ENCODE measurements around the gene PRR5L.

The PRR5L gene

DNA sequence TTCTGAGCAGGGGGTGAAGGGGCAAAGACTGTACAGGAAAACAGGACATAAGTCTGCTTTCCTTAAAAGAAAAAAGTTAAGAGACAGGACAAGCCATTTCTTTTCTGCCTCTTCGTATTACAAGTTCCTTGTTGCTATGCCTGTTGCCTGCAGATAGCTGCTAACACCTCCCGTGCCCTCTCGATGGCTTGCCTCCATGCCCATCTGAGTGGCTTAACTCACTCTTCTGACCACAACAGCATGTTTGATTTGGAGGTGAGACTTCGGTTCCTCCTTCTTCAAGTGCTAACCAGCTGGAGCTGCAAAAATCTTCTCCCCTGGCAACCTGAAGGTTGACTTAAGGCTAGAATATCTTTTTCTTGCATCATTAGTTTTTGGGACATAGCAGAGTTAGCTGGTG, 103.1 kb downstream of the PRR5L start:
- Histone ChIP-seq H3K79me1 (replicated peaks; ENCODE audit: low read length, poor library complexity, severe bottlenecking) (peaks cover 28% of the 10 kb centered on the region), H3K27me3 (ENCODE audit: control insufficient read depth in 1 of 2, insufficient read depth in 1 of 2, low read length in 2 of 2) (no peaks in the 10 kb centered on the region), H2BK5ac (ENCODE audit: low read depth, low read length, poor library complexity, severe bottlenecking) (no peak overlapping the region), H3K4ac (ENCODE audit: low read depth in 1 of 2, low read length in 2 of 2) (no peak overlapping the region), H3K18ac (ENCODE audit: low read depth in 1 of 2, low read length in 2 of 2) (no peak overlapping the region), H3K36me3 (ENCODE audit: control insufficient read depth in 1 of 2, insufficient read depth in 2 of 2, low read depth in 1 of 2, low read length in 2 of 2) (peaks cover 0 to 61% of the 10 kb centered on the region in 2 experiments), H3K4me2 (ENCODE audit: low read length, poor library complexity, severe bottlenecking) (no peak overlapping the region), H3K4me1 (ENCODE audit: control insufficient read depth, insufficient read depth, low read depth, low read length) (peaks cover 9% of the 10 kb centered on the region), H3K4me3 (ENCODE audit: insufficient read depth in 1 of 2, low read depth in 1 of 2, low read length in 2 of 2) (no peak overlapping the region), H3K9me3 (ENCODE audit: control insufficient read depth, low read length) (no peaks in the 10 kb centered on the region), H2AFZ (ENCODE audit: low read depth, low read length) (no peak overlapping the region), H4K91ac (ENCODE audit: low read length) (no peak overlapping the region), H2BK12ac (ENCODE audit: low read length in 2 of 2) (no peak overlapping the region), H2BK120ac (ENCODE audit: low read depth, low read length) (no peak overlapping the region), H2AK5ac (ENCODE audit: low read length, severe bottlenecking) (no peak overlapping the region), H3K14ac (ENCODE audit: low read length in 2 of 2) (no peak overlapping the region), H3K9ac (ENCODE audit: low read length) (no peak overlapping the region), H2BK15ac (ENCODE audit: low read depth, poor library complexity, severe bottlenecking) (no peak overlapping the region), H3K27ac (ENCODE audit: low read length, poor library complexity, severe bottlenecking) (no peak overlapping the region), H4K8ac (ENCODE audit: low read length) (no peak overlapping the region), H3K23ac (ENCODE audit: low read length in 2 of 2) (no peak overlapping the region)
- WGBS: 94% methylated on average over 4 of the region's 4 CpGs
- DNase-seq: no peak

DNA sequence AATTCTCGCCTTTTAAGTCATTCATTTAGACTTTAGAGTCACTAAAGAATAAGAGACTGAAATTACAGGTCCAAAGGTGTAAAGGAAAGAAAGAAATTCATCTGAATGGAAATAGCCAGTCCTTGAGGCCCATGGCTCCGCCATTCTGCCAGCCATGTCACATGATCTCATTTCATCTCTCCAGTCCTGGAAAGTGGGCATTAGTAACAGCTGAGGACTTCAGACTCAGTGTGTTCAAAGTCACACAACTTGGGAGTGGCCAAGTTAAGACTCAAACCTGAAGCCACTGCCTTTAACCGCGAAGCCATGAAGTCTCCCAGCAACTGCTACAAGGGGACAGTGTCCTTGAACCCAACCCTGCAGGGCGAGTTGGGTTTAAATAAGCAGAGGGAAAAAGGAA, 103.7 kb downstream of the PRR5L start:
- 97% methylated on average over 5 of the region's 5 CpGs for WGBS
- H3K36me3 ChIP-seq (ENCODE audit: control insufficient read depth in 1 of 2, insufficient read depth in 2 of 2, low read depth in 1 of 2, low read length in 2 of 2): peaks cover 0 to 63% of the 10 kb centered on the region in 2 experiments
- no peak overlapping the region for H2AK5ac ChIP-seq (ENCODE audit: low read length, severe bottlenecking)

GRCh38 chr11:36400766-36401455, 104.8 kb downstream of the PRR5L start:
- Histone ChIP-seq H3K9ac (ENCODE audit: low read length) (no peak overlapping the region), H3K36me3 (ENCODE audit: control insufficient read depth in 1 of 2, insufficient read depth in 2 of 2, low read depth in 1 of 2, low read length in 2 of 2) (peaks cover 0 to 61% of the 10 kb centered on the region in 2 experiments), H2AK5ac (ENCODE audit: low read length, severe bottlenecking) (no peak overlapping the region), H3K14ac (ENCODE audit: low read length in 2 of 2) (no peak overlapping the region), H3K27me3 (ENCODE audit: control insufficient read depth in 1 of 2, insufficient read depth in 1 of 2, low read length in 2 of 2) (no peaks in the 10 kb centered on the region), H3K4me2 (ENCODE audit: low read length, poor library complexity, severe bottlenecking) (no peak overlapping the region), H3K18ac (ENCODE audit: low read depth in 1 of 2, low read length in 2 of 2) (no peak overlapping the region), H2BK5ac (ENCODE audit: low read depth, low read length, poor library complexity, severe bottlenecking) (no peak overlapping the region), H3K4me1 (ENCODE audit: control insufficient read depth, insufficient read depth, low read depth, low read length) (peaks cover 9% of the 10 kb centered on the region), H3K4me3 (ENCODE audit: insufficient read depth in 1 of 2, low read depth in 1 of 2, low read length in 2 of 2) (no peak overlapping the region), H4K91ac (ENCODE audit: low read length) (no peak overlapping the region), H2BK120ac (ENCODE audit: low read depth, low read length) (no peak overlapping the region), H3K23ac (ENCODE audit: low read length in 2 of 2) (no peak overlapping the region), H2AFZ (ENCODE audit: low read depth, low read length) (no peak overlapping the region), H3K4ac (ENCODE audit: low read depth in 1 of 2, low read length in 2 of 2) (no peak overlapping the region), H3K79me1 (replicated peaks; ENCODE audit: low read length, poor library complexity, severe bottlenecking) (peaks cover 23% of the 10 kb centered on the region), H3K27ac (ENCODE audit: low read length, poor library complexity, severe bottlenecking) (no peak overlapping the region), H2BK12ac (ENCODE audit: low read length in 2 of 2) (no peak overlapping the region), H2BK15ac (ENCODE audit: low read depth, poor library complexity, severe bottlenecking) (no peak overlapping the region), H3K9me3 (ENCODE audit: control insufficient read depth, low read length) (no peaks in the 10 kb centered on the region), H4K8ac (ENCODE audit: low read length) (no peak overlapping the region)
- DNase-seq: no peak
- WGBS: 97% methylated on average over 20 of the region's 21 CpGs

More for the DNA sequence above, 103.7 kb downstream of the PRR5L start:
- no peak overlapping the region for H3K14ac ChIP-seq (ENCODE audit: low read length in 2 of 2)
- no peak overlapping the region for H3K23ac ChIP-seq (ENCODE audit: low read length in 2 of 2)
- peaks cover 9% of the 10 kb centered on the region for H3K4me1 ChIP-seq (ENCODE audit: control insufficient read depth, insufficient read depth, low read depth, low read length)
- no peak overlapping the region for H2BK120ac ChIP-seq (ENCODE audit: low read depth, low read length)
- H4K91ac ChIP-seq (ENCODE audit: low read length): no peak overlapping the region
- H3K9ac ChIP-seq (ENCODE audit: low read length): no peak overlapping the region
- no peak overlapping the region for H2BK15ac ChIP-seq (ENCODE audit: low read depth, poor library complexity, severe bottlenecking)
- no peak overlapping the region for H2AFZ ChIP-seq (ENCODE audit: low read depth, low read length)
- DNase-seq: no peak
- no peaks in the 10 kb centered on the region for H3K27me3 ChIP-seq (ENCODE audit: control insufficient read depth in 1 of 2, insufficient read depth in 1 of 2, low read length in 2 of 2)
- H3K4ac ChIP-seq (ENCODE audit: low read depth in 1 of 2, low read length in 2 of 2): no peak overlapping the region
- H2BK12ac ChIP-seq (ENCODE audit: low read length in 2 of 2): no peak overlapping the region
- no peak overlapping the region for H2BK5ac ChIP-seq (ENCODE audit: low read depth, low read length, poor library complexity, severe bottlenecking)
- no peaks in the 10 kb centered on the region for H3K9me3 ChIP-seq (ENCODE audit: control insufficient read depth, low read length)
- no peak overlapping the region for H3K27ac ChIP-seq (ENCODE audit: low read length, poor library complexity, severe bottlenecking)
- H3K18ac ChIP-seq (ENCODE audit: low read depth in 1 of 2, low read length in 2 of 2): no peak overlapping the region
- H3K4me2 ChIP-seq (ENCODE audit: low read length, poor library complexity, severe bottlenecking): no peak overlapping the region
- no peak overlapping the region for H4K8ac ChIP-seq (ENCODE audit: low read length)
- peaks cover 25% of the 10 kb centered on the region for H3K79me1 ChIP-seq (replicated peaks; ENCODE audit: low read length, poor library complexity, severe bottlenecking)
- H3K4me3 ChIP-seq (ENCODE audit: insufficient read depth in 1 of 2, low read depth in 1 of 2, low read length in 2 of 2): no peak overlapping the region

GRCh38 chr11:36402568-36403170, 106.6 kb downstream of the PRR5L start:
- H4K91ac ChIP-seq (ENCODE audit: low read length): peak overlapping the region; percentile 4
- no peak overlapping the region for H3K23ac ChIP-seq (ENCODE audit: low read length in 2 of 2)
- no peak overlapping the region for H3K4me2 ChIP-seq (ENCODE audit: low read length, poor library complexity, severe bottlenecking)
- peak overlapping the region; percentile 23 to 41 for H3K18ac ChIP-seq (ENCODE audit: low read depth in 1 of 2, low read length in 2 of 2)
- H3K4me1 ChIP-seq (ENCODE audit: control insufficient read depth, insufficient read depth, low read depth, low read length): peaks cover 9% of the 10 kb centered on the region
- peaks cover 2 to 54% of the 10 kb centered on the region in 2 experiments for H3K36me3 ChIP-seq (ENCODE audit: control insufficient read depth in 1 of 2, insufficient read depth in 2 of 2, low read depth in 1 of 2, low read length in 2 of 2)
- no peak overlapping the region for H2AFZ ChIP-seq (ENCODE audit: low read depth, low read length)
- DNase-seq: no peak
- 81% methylated on average over 11 of the region's 11 CpGs for WGBS
- no peak overlapping the region for H3K9ac ChIP-seq (ENCODE audit: low read length)
- peak overlapping the region; percentile 4 for H3K27ac ChIP-seq (ENCODE audit: low read length, poor library complexity, severe bottlenecking)
- H2AK5ac ChIP-seq (ENCODE audit: low read length, severe bottlenecking): peak overlapping the region; percentile 79
- no peaks in the 10 kb centered on the region for H3K9me3 ChIP-seq (ENCODE audit: control insufficient read depth, low read length)
- no peak overlapping the region for H2BK15ac ChIP-seq (ENCODE audit: low read depth, poor library complexity, severe bottlenecking)
- no peak overlapping the region for H2BK120ac ChIP-seq (ENCODE audit: low read depth, low read length)
- peak overlapping the region in 1 of 2 experiments; percentile 14 for H3K14ac ChIP-seq (ENCODE audit: low read length in 2 of 2)
- no peak overlapping the region for H3K4me3 ChIP-seq (ENCODE audit: insufficient read depth in 1 of 2, low read depth in 1 of 2, low read length in 2 of 2)
- no peak overlapping the region for H2BK5ac ChIP-seq (ENCODE audit: low read depth, low read length, poor library complexity, severe bottlenecking)
- H2BK12ac ChIP-seq (ENCODE audit: low read length in 2 of 2): peak overlapping the region in 1 of 2 experiments; percentile 60
- H3K79me1 ChIP-seq (replicated peaks; ENCODE audit: low read length, poor library complexity, severe bottlenecking): peaks cover 25% of the 10 kb centered on the region
- H3K27me3 ChIP-seq (ENCODE audit: control insufficient read depth in 1 of 2, insufficient read depth in 1 of 2, low read length in 2 of 2): no peaks in the 10 kb centered on the region
- peak overlapping the region in 1 of 2 experiments; percentile 12 for H3K4ac ChIP-seq (ENCODE audit: low read depth in 1 of 2, low read length in 2 of 2)
- no peak overlapping the region for H4K8ac ChIP-seq (ENCODE audit: low read length)

Measured in mesenchymal stem cell (in vitro differentiated cells and primary cell).